ENCODE data around the gene NFASC. TPM values are rescaled to one million over a fixed set of nuclear protein-coding genes. Genes with fewer than 3 reads are reported as not detected.

NFASC gene
- total RNA-seq, 1 experiment from 2014 or later = 16.9 TPM

GRCh38 chr1:204973449-204973848 is 102.8 kb downstream of the NFASC start:
- no peak for DNase-seq (ENCODE audit: low read depth, low spot score)
- Histone ChIP-seq H3K4me3 (ENCODE audit: low read depth in 2 of 2, low read length in 2 of 2) (no peak overlapping the region), H3K9me3 (ENCODE audit: control insufficient read depth, insufficient read depth, low read depth, low read length) (no peaks in the 10 kb centered on the region), H3K36me3 (ENCODE audit: control insufficient read depth, insufficient read depth, low read length) (no peaks in the 10 kb centered on the region), H3K27me3 (ENCODE audit: control insufficient read depth, insufficient read depth, low read length) (no peaks in the 10 kb centered on the region; the same call in 1 of the 2 replicates), H3K27ac (ENCODE audit: low read length) (no peak overlapping the region), H3K4me1 (ENCODE audit: control insufficient read depth, insufficient read depth, low read length) (no peaks in the 10 kb centered on the region)
- CTCF ChIA-PET = interaction anchor here (1.9 kb wide), 1 partner anchor 88 kb away, joined by 8 read pairs; no protein-coding TSS in a partner anchor
- BruUV-seq (replicated peaks) = no TSS peak
- TF ChIP-seq TCF7L2 (IDR thresholded peaks at IDR 0.05; ENCODE audit: low read depth, low read length) (no peak), POLR2AphosphoS5 (IDR thresholded peaks at IDR 0.05; ENCODE audit: low read depth, low read length) (no peak), REST (IDR thresholded peaks at IDR 0.05; ENCODE audit: insufficient read depth in 1 of 2, low read depth in 2 of 2, low read length in 1 of 2) (no peak), SIN3A (IDR thresholded peaks at IDR 0.05; ENCODE audit: borderline replicate concordance, insufficient read depth, low read depth, low read length) (no peak)
- TF ChIP-seq, protein P1, sequence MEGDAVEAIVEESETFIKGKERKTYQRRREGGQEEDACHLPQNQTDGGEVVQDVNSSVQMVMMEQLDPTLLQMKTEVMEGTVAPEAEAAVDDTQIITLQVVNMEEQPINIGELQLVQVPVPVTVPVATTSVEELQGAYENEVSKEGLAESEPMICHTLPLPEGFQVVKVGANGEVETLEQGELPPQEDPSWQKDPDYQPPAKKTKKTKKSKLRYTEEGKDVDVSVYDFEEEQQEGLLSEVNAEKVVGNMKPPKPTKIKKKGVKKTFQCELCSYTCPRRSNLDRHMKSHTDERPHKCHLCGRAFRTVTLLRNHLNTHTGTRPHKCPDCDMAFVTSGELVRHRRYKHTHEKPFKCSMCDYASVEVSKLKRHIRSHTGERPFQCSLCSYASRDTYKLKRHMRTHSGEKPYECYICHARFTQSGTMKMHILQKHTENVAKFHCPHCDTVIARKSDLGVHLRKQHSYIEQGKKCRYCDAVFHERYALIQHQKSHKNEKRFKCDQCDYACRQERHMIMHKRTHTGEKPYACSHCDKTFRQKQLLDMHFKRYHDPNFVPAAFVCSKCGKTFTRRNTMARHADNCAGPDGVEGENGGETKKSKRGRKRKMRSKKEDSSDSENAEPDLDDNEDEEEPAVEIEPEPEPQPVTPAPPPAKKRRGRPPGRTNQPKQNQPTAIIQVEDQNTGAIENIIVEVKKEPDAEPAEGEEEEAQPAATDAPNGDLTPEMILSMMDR (IDR thresholded peaks at IDR 0.05) = no peak
- in situ Hi-C loops (cut with HindIII; ENCODE audit: low pct_unique_long_range_greater_than_20kb, low sequenced_read_pairs) = no loop called here
- POLR2A ChIA-PET = no interaction called here
- intact Hi-C loops (cut with micrococcal nuclease; ENCODE audit: unreplicated experiment) = no loop called here
- no peak for ATAC-seq

DNA sequence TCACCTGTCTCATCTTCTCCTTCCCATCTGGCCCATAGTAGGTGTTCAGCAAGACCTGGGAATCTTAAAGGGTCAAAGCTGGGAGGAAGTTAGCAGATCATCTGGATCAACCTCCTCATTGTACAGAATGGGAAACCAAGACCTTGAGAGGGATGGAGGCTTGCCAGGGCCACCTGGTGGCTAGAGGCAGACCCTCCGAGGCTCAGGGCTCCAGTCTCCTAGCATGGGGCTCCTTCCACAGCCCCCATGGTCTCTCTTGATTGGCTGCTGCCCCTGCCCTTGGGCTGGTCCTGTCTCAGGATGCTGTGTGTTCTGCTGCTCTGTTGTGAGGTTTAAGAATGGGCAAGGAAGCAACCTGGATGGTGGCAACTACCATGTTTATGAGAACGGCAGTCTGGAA is 103.7 kb downstream of the NFASC start:
- no peaks in the 10 kb centered on the region for H3K36me3 ChIP-seq (ENCODE audit: control insufficient read depth, insufficient read depth, low read length)
- no peaks in the 10 kb centered on the region for H3K4me1 ChIP-seq (ENCODE audit: control insufficient read depth, insufficient read depth, low read length)
- H3K4me3 ChIP-seq (ENCODE audit: low read depth in 2 of 2, low read length in 2 of 2) = no peak overlapping the region
- no peak overlapping the region for H3K27ac ChIP-seq (ENCODE audit: low read length)
- ChIA-PET POLR2A (no interaction called here), CTCF (interaction anchor here (1.9 kb wide), 1 partner anchor 87 kb away, joined by 8 read pairs; no protein-coding TSS in a partner anchor)
- no peak for DNase-seq (ENCODE audit: low read depth, low spot score)
- BruUV-seq (replicated peaks) = no TSS peak
- H3K9me3 ChIP-seq (ENCODE audit: control insufficient read depth, insufficient read depth, low read depth, low read length) = no peaks in the 10 kb centered on the region
- intact Hi-C loops (cut with micrococcal nuclease; ENCODE audit: unreplicated experiment) (no loop called here), in situ Hi-C loops (cut with HindIII; ENCODE audit: low pct_unique_long_range_greater_than_20kb, low sequenced_read_pairs) (no loop called here)
- TF ChIP-seq, protein P1 (IDR thresholded peaks at IDR 0.05) = no peak
- TF ChIP-seq SIN3A (IDR thresholded peaks at IDR 0.05; ENCODE audit: borderline replicate concordance, insufficient read depth, low read depth, low read length) (no peak), POLR2AphosphoS5 (IDR thresholded peaks at IDR 0.05; ENCODE audit: low read depth, low read length) (no peak), TCF7L2 (IDR thresholded peaks at IDR 0.05; ENCODE audit: low read depth, low read length) (no peak), REST (IDR thresholded peaks at IDR 0.05; ENCODE audit: insufficient read depth in 1 of 2, low read depth in 2 of 2, low read length in 1 of 2) (no peak)
- no peaks in the 10 kb centered on the region; the same call in 1 of the 2 replicates for H3K27me3 ChIP-seq (ENCODE audit: control insufficient read depth, insufficient read depth, low read length)
- no peak for ATAC-seq
